ENCODE results near the gene PARP6. TPM values are rescaled to one million over a fixed set of nuclear protein-coding genes. Genes with fewer than 3 reads are reported as not detected.
A peak's percentile ranks its signal among the peaks of the same experiment; 100 is the strongest.

PARP6 gene, protein sequence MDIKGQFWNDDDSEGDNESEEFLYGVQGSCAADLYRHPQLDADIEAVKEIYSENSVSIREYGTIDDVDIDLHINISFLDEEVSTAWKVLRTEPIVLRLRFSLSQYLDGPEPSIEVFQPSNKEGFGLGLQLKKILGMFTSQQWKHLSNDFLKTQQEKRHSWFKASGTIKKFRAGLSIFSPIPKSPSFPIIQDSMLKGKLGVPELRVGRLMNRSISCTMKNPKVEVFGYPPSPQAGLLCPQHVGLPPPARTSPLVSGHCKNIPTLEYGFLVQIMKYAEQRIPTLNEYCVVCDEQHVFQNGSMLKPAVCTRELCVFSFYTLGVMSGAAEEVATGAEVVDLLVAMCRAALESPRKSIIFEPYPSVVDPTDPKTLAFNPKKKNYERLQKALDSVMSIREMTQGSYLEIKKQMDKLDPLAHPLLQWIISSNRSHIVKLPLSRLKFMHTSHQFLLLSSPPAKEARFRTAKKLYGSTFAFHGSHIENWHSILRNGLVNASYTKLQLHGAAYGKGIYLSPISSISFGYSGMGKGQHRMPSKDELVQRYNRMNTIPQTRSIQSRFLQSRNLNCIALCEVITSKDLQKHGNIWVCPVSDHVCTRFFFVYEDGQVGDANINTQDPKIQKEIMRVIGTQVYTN
- total RNA-seq (2022) (110 and 125 TPM in 2 replicates), Bru-seq, nascent RNA (percentile 86 among the genes with signal in this experiment), BruChase-seq, experiment 1, labeled RNA remaining after a 6-hour chase (percentile 85 among the genes with signal in this experiment), BruChase-seq, experiment 2, labeled RNA remaining after a 2-hour chase (percentile 81 among the genes with signal in this experiment)
- long read RNA-seq, partial matches to known transcripts: 12 of 51 reads
- long read RNA-seq, other reads (novel, unspliced or antisense): 38 of 51 reads

DNA sequence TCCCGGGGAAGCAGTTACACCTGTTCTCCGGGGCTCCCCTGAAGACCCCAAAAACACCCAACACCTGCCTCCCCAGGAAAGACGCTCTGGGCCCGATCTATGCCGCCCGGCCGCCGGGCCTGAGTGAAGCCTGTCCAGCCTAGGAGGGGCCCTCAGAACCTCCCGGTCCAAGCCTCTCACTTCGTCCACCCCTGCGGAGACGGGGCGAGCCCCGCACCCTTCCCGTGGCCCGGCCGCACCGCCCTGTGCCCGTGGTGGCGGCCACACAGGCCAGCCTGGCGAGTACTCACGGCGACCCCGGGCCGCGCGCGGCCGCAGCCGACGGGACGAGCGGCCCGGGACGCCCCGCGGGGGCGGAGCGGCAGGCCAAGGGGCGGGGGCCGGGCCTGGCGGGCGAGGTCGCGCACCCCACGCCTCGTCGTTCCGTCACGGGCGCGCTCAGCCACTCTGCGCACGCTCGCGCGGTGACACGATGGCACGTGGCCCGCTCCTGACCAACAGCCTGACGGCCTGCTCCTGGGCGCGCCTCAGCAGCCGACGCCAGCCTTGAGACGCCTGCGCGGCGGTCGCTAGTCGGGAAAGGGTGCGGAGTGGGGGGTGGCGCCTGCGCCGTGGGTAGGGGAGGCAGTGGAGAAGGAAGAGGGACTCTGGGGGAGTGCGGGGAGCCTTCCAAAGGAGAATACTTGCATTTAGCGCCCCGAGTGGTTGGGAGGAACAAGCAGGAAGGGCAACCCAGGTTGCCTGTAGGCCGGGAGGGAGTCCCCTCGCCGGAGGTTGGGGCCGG lies at the start of gene PARP6:
Gene PARP6 (minus strand): TSS at position 342 of the 784 bp plus-strand sequence. CDS start 5,077 bp downstream, outside the sequence.
- Mint-ChIP-seq H3K4me1 (ENCODE audit: low read depth, unreplicated experiment) (peaks cover 31% of the 10 kb centered on the region), H3K9me3 (ENCODE audit: low read depth, unreplicated experiment) (no peaks in the 10 kb centered on the region), H3K27ac (ENCODE audit: unreplicated experiment) (peak within 1 kb of the TSS; percentile 73), H3K4me3 (ENCODE audit: low read depth, unreplicated experiment) (peak within 1 kb of the TSS; percentile 89), H3K36me3 (ENCODE audit: insufficient read depth, unreplicated experiment) (peaks cover 39% of the 10 kb centered on the region), H3K27me3 (ENCODE audit: unreplicated experiment) (peaks cover 25% of the 10 kb centered on the region)
- intact Hi-C loops (cut with micrococcal nuclease; ENCODE audit: unreplicated experiment): loop anchor here (5.0 kb wide), 1 partner anchor 45 kb away; no protein-coding TSS in a partner anchor
- TF ChIP-seq, protein P1, sequence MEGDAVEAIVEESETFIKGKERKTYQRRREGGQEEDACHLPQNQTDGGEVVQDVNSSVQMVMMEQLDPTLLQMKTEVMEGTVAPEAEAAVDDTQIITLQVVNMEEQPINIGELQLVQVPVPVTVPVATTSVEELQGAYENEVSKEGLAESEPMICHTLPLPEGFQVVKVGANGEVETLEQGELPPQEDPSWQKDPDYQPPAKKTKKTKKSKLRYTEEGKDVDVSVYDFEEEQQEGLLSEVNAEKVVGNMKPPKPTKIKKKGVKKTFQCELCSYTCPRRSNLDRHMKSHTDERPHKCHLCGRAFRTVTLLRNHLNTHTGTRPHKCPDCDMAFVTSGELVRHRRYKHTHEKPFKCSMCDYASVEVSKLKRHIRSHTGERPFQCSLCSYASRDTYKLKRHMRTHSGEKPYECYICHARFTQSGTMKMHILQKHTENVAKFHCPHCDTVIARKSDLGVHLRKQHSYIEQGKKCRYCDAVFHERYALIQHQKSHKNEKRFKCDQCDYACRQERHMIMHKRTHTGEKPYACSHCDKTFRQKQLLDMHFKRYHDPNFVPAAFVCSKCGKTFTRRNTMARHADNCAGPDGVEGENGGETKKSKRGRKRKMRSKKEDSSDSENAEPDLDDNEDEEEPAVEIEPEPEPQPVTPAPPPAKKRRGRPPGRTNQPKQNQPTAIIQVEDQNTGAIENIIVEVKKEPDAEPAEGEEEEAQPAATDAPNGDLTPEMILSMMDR (IDR thresholded peaks at IDR 0.05; ENCODE audit: unreplicated experiment): peak; percentile 60
- no TSS peak for BruUV-seq (replicated peaks)
- CTCF ChIA-PET: interaction anchor here (1.0 kb wide), 1 partner anchor 8 kb away, joined by 3 read pairs; no protein-coding TSS in a partner anchor
- DNase-seq: peak; percentile 99

DNA sequence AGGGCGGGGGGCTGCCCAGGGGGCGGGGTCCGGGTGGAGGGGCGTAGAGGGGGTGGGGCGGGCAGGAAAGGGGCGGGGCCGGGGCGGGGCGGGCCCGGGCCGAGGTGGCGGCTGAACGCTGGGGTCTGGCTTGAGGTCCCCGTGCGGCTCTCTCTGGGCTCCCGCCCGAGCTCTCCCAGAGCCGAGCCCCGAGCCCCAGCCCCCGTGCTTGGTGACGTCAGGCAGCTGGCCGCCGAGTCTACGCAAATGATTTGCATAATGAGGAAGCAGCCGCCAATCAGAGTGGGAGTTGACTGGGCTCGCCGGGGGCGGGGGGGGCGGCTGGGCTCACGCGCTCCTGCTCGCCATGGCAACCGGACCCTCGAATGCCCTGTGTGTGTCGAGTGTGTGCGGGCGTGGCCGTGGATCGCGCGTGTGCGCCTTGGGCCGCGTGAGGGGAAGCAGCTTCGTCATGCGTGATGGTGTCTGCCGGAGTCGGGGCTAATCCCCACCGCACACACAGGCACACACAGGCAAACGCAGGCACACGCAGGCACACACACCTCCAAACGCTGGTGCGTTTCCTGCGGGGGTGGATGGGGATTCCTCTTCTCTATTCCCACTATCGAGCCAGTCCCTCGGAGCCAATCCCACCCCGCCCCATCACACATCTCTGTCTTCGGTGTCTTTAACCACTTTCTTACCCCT lies 47.8 kb upstream of the PARP6 start, which contains the start of gene CELF6:
Gene CELF6 (minus strand): TSS at position 173 of the 687 bp plus-strand sequence. CDS start 283 bp downstream, outside the sequence.
- DNase-seq: peak; percentile 88
- peaks cover 46% of the 10 kb centered on the region for H3K27me3 Mint-ChIP-seq (ENCODE audit: unreplicated experiment)
- CTCF ChIA-PET: no interaction called here
- TF ChIP-seq, protein P1 (IDR thresholded peaks at IDR 0.05; ENCODE audit: unreplicated experiment): no peak
- peak within 1 kb of the TSS; percentile 72 for H3K27ac Mint-ChIP-seq (ENCODE audit: unreplicated experiment)
- H3K36me3 Mint-ChIP-seq (ENCODE audit: insufficient read depth, unreplicated experiment): peaks cover 18% of the 10 kb centered on the region
- peaks cover 5% of the 10 kb centered on the region for H3K9me3 Mint-ChIP-seq (ENCODE audit: low read depth, unreplicated experiment)
- no peaks in the 10 kb centered on the region for H3K4me1 Mint-ChIP-seq (ENCODE audit: low read depth, unreplicated experiment)
- peak within 1 kb of the TSS; percentile 77 for H3K4me3 Mint-ChIP-seq (ENCODE audit: low read depth, unreplicated experiment)
- intact Hi-C loops (cut with micrococcal nuclease; ENCODE audit: unreplicated experiment): no loop called here
- no TSS peak for BruUV-seq (replicated peaks)

DNA sequence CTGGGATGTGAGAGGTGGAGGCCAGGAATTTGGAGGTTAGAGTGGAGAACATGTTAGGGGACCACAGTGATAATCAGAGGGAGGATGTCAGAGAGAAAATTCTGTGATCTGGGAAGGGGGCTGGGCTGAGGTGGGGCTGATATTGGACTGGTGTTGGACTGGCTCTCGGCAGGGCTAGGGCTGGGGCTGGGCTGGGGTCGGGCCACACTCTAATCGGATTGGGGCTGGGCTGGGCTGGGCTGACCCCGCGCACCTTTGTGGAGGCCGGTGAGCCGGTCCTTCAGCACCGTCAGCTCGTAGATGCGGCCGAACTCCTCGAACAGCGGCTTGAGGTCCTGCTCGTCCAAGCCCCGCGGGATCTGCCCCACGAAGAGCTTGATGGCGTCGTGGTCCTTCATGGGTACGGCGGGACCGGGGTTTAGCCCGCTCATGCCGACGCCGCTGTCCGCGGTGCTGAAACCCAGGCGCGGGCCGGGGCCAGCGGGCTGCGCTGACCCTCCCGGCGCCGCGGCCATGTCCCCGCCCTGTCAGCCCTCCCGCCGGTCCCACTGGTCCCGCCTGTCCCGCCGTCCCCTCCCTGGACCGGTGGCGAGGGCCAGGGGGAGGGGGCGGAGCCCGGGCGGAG lies 47.1 kb upstream of the PARP6 start:
- TF ChIP-seq, protein P1 (IDR thresholded peaks at IDR 0.05; ENCODE audit: unreplicated experiment): no peak
- no TSS peak for BruUV-seq (replicated peaks)
- Mint-ChIP-seq H3K36me3 (ENCODE audit: insufficient read depth, unreplicated experiment) (peaks cover 18% of the 10 kb centered on the region), H3K27ac (ENCODE audit: unreplicated experiment) (peak overlapping the region; percentile 47), H3K4me1 (ENCODE audit: low read depth, unreplicated experiment) (no peaks in the 10 kb centered on the region), H3K4me3 (ENCODE audit: low read depth, unreplicated experiment) (peak overlapping the region; percentile 77), H3K27me3 (ENCODE audit: unreplicated experiment) (peaks cover 53% of the 10 kb centered on the region), H3K9me3 (ENCODE audit: low read depth, unreplicated experiment) (peaks cover 5% of the 10 kb centered on the region)
- CTCF ChIA-PET: no interaction called here
- DNase-seq: peak; percentile 80
- intact Hi-C loops (cut with micrococcal nuclease; ENCODE audit: unreplicated experiment): no loop called here
